CD4-positive, CD25-positive, alpha-beta regulatory T cell (primary cell): ENCODE measurements around the gene PPL. TPM values are rescaled to one million over a fixed set of nuclear protein-coding genes. Genes with fewer than 3 reads are reported as not detected.
A peak's percentile ranks its signal among the peaks of the same experiment; 100 is the strongest.

Source experiments
- ATAC-seq, 2 donors: fragments of 150-1000 bp; cut with Tn5 transposase; one replicate each; pipeline ENCODE4 v1.10.0; 2021; ENCODE audit warnings: low read depth in 2 of 2, moderate number of reproducible peaks in 2 of 2, moderate library complexity in 1 of 2
- DNase-seq, 3 donors: peaks; one replicate each; pipeline versions ENCODE4 v3.0.0 to v3.0.0-alpha.2; 2012 to 2022; ENCODE audit warnings: mixed read lengths in 1 of 3
- H3K27ac ChIP-seq: one replicate; pipeline ENCODE4 v1.7.0; 2013; ENCODE audit warnings: mild to moderate bottlenecking, low read length; ENCODE audit not compliant: insufficient read depth, poor library complexity, severe bottlenecking
- H3K27me3 ChIP-seq: one replicate; pipeline ENCODE4 v1.7.0; 2013; ENCODE audit warnings: low read length; ENCODE audit not compliant: control insufficient read depth, insufficient read depth
- H3K36me3 ChIP-seq: one replicate; pipeline ENCODE4 v1.7.0; 2013; ENCODE audit warnings: mild to moderate bottlenecking, low read length, moderate library complexity; ENCODE audit not compliant: control insufficient read depth, insufficient read depth
- H3K4me1 ChIP-seq: 2 replicates; pipeline ENCODE4 v1.7.0; 2013; ENCODE audit warnings: mild to moderate bottlenecking, low read length; ENCODE audit not compliant: insufficient read depth, control insufficient read depth, poor library complexity, severe bottlenecking
- H3K4me3 ChIP-seq: one replicate; pipeline ENCODE4 v1.7.0; 2013; ENCODE audit warnings: low read depth, mild to moderate bottlenecking, low read length, moderate library complexity
- H3K9me3 ChIP-seq, 2 experiments: 1 replicate in 1 of 2; 2 replicates in 1 of 2; pipeline ENCODE4 v1.7.0; 2013; ENCODE audit warnings: low read length in 2 of 2, mild to moderate bottlenecking in 1 of 2, moderate library complexity in 1 of 2; ENCODE audit not compliant: control insufficient read depth in 2 of 2
- H3K27ac Mint-ChIP-seq, 3 donors: one replicate each; pipeline ENCODE4 v1.8.0; 2020 to 2022; ENCODE audit warnings: mild to moderate bottlenecking in 3 of 3, mixed read lengths in 3 of 3, moderate library complexity in 2 of 3
- H3K27me3 Mint-ChIP-seq: one replicate; pipeline ENCODE4 v1.8.0; 2022; ENCODE audit warnings: mild to moderate bottlenecking, mixed read lengths
- H3K36me3 Mint-ChIP-seq: one replicate; pipeline ENCODE4 v1.8.0; 2020; ENCODE audit warnings: mixed read lengths
- H3K4me1 Mint-ChIP-seq, 4 donors: one replicate each; pipeline ENCODE4 v1.8.0; 2020 to 2022; ENCODE audit warnings: mixed read lengths in 4 of 4, mild to moderate bottlenecking in 1 of 4
- H3K4me3 Mint-ChIP-seq, 4 donors: one replicate each; pipeline ENCODE4 v1.8.0; 2020 to 2022; ENCODE audit warnings: mild to moderate bottlenecking in 4 of 4, mixed read lengths in 4 of 4, moderate library complexity in 3 of 4
- H3K9me3 Mint-ChIP-seq, 7 donors: one replicate each; pipeline ENCODE4 v1.8.0; 2020 to 2022; ENCODE audit warnings: mixed read lengths in 7 of 7, mild to moderate bottlenecking in 3 of 7, moderate library complexity in 2 of 7
- polyA plus RNA-seq, 4 donors: library from polyadenylated mRNA; unstranded; fragments of 300-500 nt; fragmentation: Illumina TruSeq; gene quantifications; one replicate each; pipeline ENCODE4 v1.2.3, GENCODE V29; 2021
- total RNA-seq: library from RNA; stranded (reverse); gene quantifications from one replicate; pipeline ENCODE4 v1.2.3, GENCODE V29; 2022

The PPL gene
- total and polyA plus RNA-seq, 5 donors from 2014 or later = 0.11 to 0.19 (median 0.14) TPM; not detected in 2

GRCh38 chr16:4876646-4877379 is 60.1 kb downstream of the PPL start:
- H3K9me3 Mint-ChIP-seq = no peaks in the 10 kb centered on the region
- H3K36me3 ChIP-seq = peaks cover 86% of the 10 kb centered on the region
- H3K4me1 Mint-ChIP-seq = peaks cover 0 to 2% (median under 1%) of the 10 kb centered on the region in 4 donors
- DNase-seq (no peak), ATAC-seq (no peak)
- H3K27ac Mint-ChIP-seq = no peak overlapping the region
- no peak overlapping the region for H3K4me3 ChIP-seq
- peaks cover 38% of the 10 kb centered on the region for H3K36me3 Mint-ChIP-seq
- no peaks in the 10 kb centered on the region for H3K27me3 Mint-ChIP-seq
- H3K27ac ChIP-seq = no peak overlapping the region
- H3K9me3 ChIP-seq = no peaks in the 10 kb centered on the region
- no peaks in the 10 kb centered on the region for H3K27me3 ChIP-seq
- H3K4me1 ChIP-seq = no peaks in the 10 kb centered on the region
- H3K4me3 Mint-ChIP-seq = no peak overlapping the region

DNA sequence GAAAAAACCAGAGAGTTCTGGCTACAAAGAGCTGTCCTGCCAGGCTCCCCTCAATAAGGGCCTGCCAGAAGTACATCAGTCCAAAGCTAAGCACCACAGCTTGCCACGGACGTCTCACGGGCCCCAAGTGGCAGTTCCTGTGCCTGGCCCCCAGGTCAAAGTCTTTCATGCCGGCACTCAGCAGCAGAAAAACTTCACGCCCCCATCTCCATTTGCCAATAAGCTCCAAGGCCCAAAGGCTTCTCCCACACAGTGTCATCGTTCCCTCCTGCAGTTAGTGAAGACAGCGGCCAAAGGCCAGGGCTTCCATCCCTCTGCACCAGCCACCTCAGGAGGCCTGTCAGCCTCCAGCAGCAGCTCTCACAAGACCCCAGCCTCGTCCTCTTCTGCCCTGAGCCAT is 62.3 kb downstream of the PPL start:
- Mint-ChIP-seq H3K9me3 (no peaks in the 10 kb centered on the region), H3K27me3 (no peaks in the 10 kb centered on the region), H3K4me1 (peaks cover 0 to 3% (median 1%) of the 10 kb centered on the region in 4 donors), H3K36me3 (peaks cover 43% of the 10 kb centered on the region), H3K27ac (peak overlapping the region in 2 of 3 donors; percentile 24 to 45), H3K4me3 (no peak overlapping the region)
- Histone ChIP-seq H3K27ac (no peak overlapping the region), H3K9me3 (no peaks in the 10 kb centered on the region), H3K4me3 (no peak overlapping the region), H3K27me3 (no peaks in the 10 kb centered on the region), H3K36me3 (peaks cover 82% of the 10 kb centered on the region), H3K4me1 (no peaks in the 10 kb centered on the region)
- no peak for DNase-seq
- no peak for ATAC-seq

DNA sequence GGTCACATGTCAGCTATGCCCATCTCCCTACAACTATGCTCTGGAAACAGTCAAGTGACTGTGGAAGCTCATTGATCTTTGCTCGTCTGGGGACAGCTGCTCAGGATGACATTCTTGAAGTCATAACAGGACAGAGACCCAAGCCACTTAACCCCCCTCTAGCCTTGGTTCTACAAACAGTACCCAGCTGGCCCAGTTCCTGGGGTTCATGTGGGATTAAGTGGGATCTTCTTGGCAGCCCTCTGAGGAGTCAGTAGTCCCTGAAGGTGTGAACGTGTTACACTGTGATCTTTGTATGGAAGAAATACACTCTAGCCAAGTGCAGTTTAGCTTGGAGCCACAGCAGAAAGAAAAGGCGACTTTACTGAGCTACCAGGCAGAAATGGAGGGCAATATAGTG is 63.9 kb downstream of the PPL start:
- no peaks in the 10 kb centered on the region for H3K9me3 ChIP-seq
- no peaks in the 10 kb centered on the region for H3K27me3 Mint-ChIP-seq
- peaks cover 0 to 8% (median 4%) of the 10 kb centered on the region in 4 donors for H3K4me1 Mint-ChIP-seq
- H3K27me3 ChIP-seq = no peaks in the 10 kb centered on the region
- peaks cover 82% of the 10 kb centered on the region for H3K36me3 ChIP-seq
- ATAC-seq = no peak
- no peak overlapping the region for H3K27ac ChIP-seq
- H3K4me3 ChIP-seq = no peak overlapping the region
- H3K9me3 Mint-ChIP-seq = no peaks in the 10 kb centered on the region
- DNase-seq = no peak
- no peaks in the 10 kb centered on the region for H3K4me1 ChIP-seq
- H3K4me3 Mint-ChIP-seq = no peak overlapping the region
- H3K27ac Mint-ChIP-seq = no peak overlapping the region
- H3K36me3 Mint-ChIP-seq = peaks cover 47% of the 10 kb centered on the region

GRCh38 chr16:4871071-4871470 is 65.9 kb downstream of the PPL start:
- H3K36me3 Mint-ChIP-seq = peaks cover 53% of the 10 kb centered on the region
- H3K4me3 Mint-ChIP-seq = no peak overlapping the region
- peaks cover 0 to 18% (median 9%) of the 10 kb centered on the region in 4 donors for H3K4me1 Mint-ChIP-seq
- DNase-seq = no peak
- no peaks in the 10 kb centered on the region for H3K27me3 Mint-ChIP-seq
- no peaks in the 10 kb centered on the region for H3K9me3 Mint-ChIP-seq
- H3K27ac ChIP-seq = no peak overlapping the region
- no peaks in the 10 kb centered on the region for H3K9me3 ChIP-seq
- H3K27ac Mint-ChIP-seq = no peak overlapping the region
- no peaks in the 10 kb centered on the region for H3K4me1 ChIP-seq
- no peak for ATAC-seq
- no peaks in the 10 kb centered on the region for H3K27me3 ChIP-seq
- peaks cover 67% of the 10 kb centered on the region for H3K36me3 ChIP-seq
- H3K4me3 ChIP-seq = no peak overlapping the region

GRCh38 chr16:4870138-4870671 is 66.7 kb downstream of the PPL start:
- peaks cover 46% of the 10 kb centered on the region for H3K36me3 Mint-ChIP-seq
- ATAC-seq (no peak), DNase-seq (no peak)
- H3K4me3 Mint-ChIP-seq = no peak overlapping the region
- peaks cover 0 to 19% (median 9%) of the 10 kb centered on the region in 4 donors for H3K4me1 Mint-ChIP-seq
- Histone ChIP-seq H3K4me3 (no peak overlapping the region), H3K9me3 (no peaks in the 10 kb centered on the region), H3K4me1 (no peaks in the 10 kb centered on the region), H3K36me3 (peaks cover 61% of the 10 kb centered on the region), H3K27ac (no peak overlapping the region), H3K27me3 (no peaks in the 10 kb centered on the region)
- H3K27ac Mint-ChIP-seq = no peak overlapping the region
- no peaks in the 10 kb centered on the region for H3K9me3 Mint-ChIP-seq
- H3K27me3 Mint-ChIP-seq = no peaks in the 10 kb centered on the region

DNA sequence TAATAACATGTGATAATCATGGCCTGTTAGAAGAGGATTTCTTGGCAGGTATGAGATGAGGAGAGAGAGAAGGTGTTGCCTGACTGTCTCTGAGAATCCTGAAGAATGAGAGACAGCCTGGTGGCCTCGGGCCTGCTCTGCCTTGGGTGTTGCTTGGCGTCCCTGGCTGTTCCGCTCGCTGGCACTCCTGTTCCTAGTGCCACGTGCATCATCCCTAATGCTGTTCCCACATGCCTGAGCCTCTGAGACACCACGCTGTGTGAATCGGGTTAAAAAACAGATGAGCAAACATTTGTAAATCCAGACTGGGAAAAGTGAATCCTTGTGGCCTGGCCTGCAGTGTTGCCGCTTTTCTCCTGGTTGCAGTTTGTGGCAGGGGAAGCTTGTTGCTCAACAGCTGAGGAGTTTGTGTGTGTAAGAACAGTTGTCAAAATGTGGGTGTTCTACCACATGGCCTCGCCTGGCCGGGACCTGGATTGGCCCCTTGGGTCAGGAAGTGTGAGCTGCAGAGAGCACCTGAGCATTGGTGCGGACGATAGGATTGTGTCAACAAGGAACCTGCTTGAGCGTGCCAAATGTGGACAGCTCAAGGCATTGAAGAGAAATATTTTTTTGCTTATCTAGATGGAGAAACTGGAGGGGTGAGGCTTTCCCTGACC is 67.7 kb downstream of the PPL start:
- peaks cover 54% of the 10 kb centered on the region for H3K36me3 ChIP-seq

GRCh38 chr16:4868535-4868934 is 68.4 kb downstream of the PPL start:
- no peak overlapping the region for H3K4me3 Mint-ChIP-seq
- ATAC-seq (no peak), DNase-seq (no peak)
- H3K9me3 Mint-ChIP-seq = no peaks in the 10 kb centered on the region
- no peaks in the 10 kb centered on the region for H3K4me1 ChIP-seq
- peaks cover 0 to 33% (median 13%) of the 10 kb centered on the region in 4 donors for H3K4me1 Mint-ChIP-seq
- peak overlapping the region in 2 of 3 donors; percentile 52 to 84 for H3K27ac Mint-ChIP-seq
- H3K27ac ChIP-seq = no peak overlapping the region
- no peaks in the 10 kb centered on the region for H3K9me3 ChIP-seq
- no peaks in the 10 kb centered on the region for H3K27me3 ChIP-seq
- peaks cover 43% of the 10 kb centered on the region for H3K36me3 Mint-ChIP-seq
- no peaks in the 10 kb centered on the region for H3K27me3 Mint-ChIP-seq
- H3K4me3 ChIP-seq = no peak overlapping the region
- peaks cover 49% of the 10 kb centered on the region for H3K36me3 ChIP-seq

More for the DNA sequence above, 67.7 kb downstream of the PPL start:
- Histone ChIP-seq H3K4me1 (no peaks in the 10 kb centered on the region), H3K9me3 (no peaks in the 10 kb centered on the region), H3K27me3 (no peaks in the 10 kb centered on the region), H3K4me3 (no peak overlapping the region), H3K27ac (no peak overlapping the region)
- Mint-ChIP-seq H3K4me3 (no peak overlapping the region), H3K9me3 (no peaks in the 10 kb centered on the region), H3K27me3 (no peaks in the 10 kb centered on the region), H3K36me3 (peaks cover 43% of the 10 kb centered on the region), H3K27ac (peak overlapping the region in 2 of 3 donors; percentile 52 to 60), H3K4me1 (peaks cover 0 to 25% (median 12%) of the 10 kb centered on the region in 4 donors)
- ATAC-seq = no peak
- no peak for DNase-seq
